H9 (cell line): Measurements from ENCODE around the gene DTNA. TPM values are rescaled to one million over a fixed set of nuclear protein-coding genes. Genes with fewer than 3 reads are reported as not detected.
A peak's percentile ranks its signal among the peaks of the same experiment; 100 is the strongest.

ENCODE experiments used
- DNase-seq: peaks from one replicate; pipeline ENCODE4 v3.0.0-alpha.2; 2017
- H2AFZ ChIP-seq: one replicate; pipeline ENCODE4 v1.6.1; 2013; ENCODE audit warnings: mild to moderate bottlenecking, low read length, control low read depth, moderate library complexity
- H2AK5ac ChIP-seq: 2 replicates; pipeline ENCODE4 v1.6.1; 2013; ENCODE audit warnings: low read length, control low read depth, mixed read lengths; ENCODE audit not compliant: insufficient read length
- H2BK120ac ChIP-seq: one replicate; pipeline ENCODE4 v1.6.1; 2013; ENCODE audit warnings: low read depth, mild to moderate bottlenecking, low read length, control low read depth, inconsistent platforms; ENCODE audit not compliant: poor library complexity, severe bottlenecking
- H2BK12ac ChIP-seq: 2 replicates; pipeline ENCODE4 v1.6.1; 2013; ENCODE audit warnings: low read length, control low read depth, mixed read lengths, low read depth; ENCODE audit not compliant: insufficient read length
- H2BK15ac ChIP-seq: 2 replicates; pipeline ENCODE4 v1.6.1; 2013; ENCODE audit warnings: low read depth, low read length, control low read depth
- H2BK20ac ChIP-seq: one replicate; pipeline ENCODE4 v1.6.1; 2013; ENCODE audit warnings: low read depth, mild to moderate bottlenecking, low read length, control low read depth, inconsistent platforms; ENCODE audit not compliant: poor library complexity, severe bottlenecking
- H2BK5ac ChIP-seq: 2 replicates; pipeline ENCODE4 v1.6.1; 2013; ENCODE audit warnings: low read length, control low read depth, mixed read lengths; ENCODE audit not compliant: insufficient read length
- H3K14ac ChIP-seq: 2 replicates; pipeline ENCODE4 v1.6.1; 2013; ENCODE audit warnings: low read length, control low read depth; ENCODE audit not compliant: insufficient read depth
- H3K18ac ChIP-seq: 2 replicates; pipeline ENCODE4 v1.6.1; 2013; ENCODE audit warnings: low read depth, mild to moderate bottlenecking, mixed read lengths, low read length, control low read depth; ENCODE audit not compliant: insufficient read length
- H3K23ac ChIP-seq: 2 replicates; pipeline ENCODE4 v1.6.1; 2013; ENCODE audit warnings: low read length, control low read depth, mixed read lengths, low read depth; ENCODE audit not compliant: insufficient read length
- H3K23me2 ChIP-seq: 2 replicates; pipeline ENCODE4 v1.6.1; 2013; ENCODE audit warnings: low read depth, mild to moderate bottlenecking, mixed read lengths, low read length, control low read depth; ENCODE audit not compliant: insufficient read length, poor library complexity, severe bottlenecking
- H3K27ac ChIP-seq: 2 replicates; pipeline ENCODE4 v1.5.1; 2013; ENCODE audit warnings: low read length, control low read depth, mixed read lengths, low read depth; ENCODE audit not compliant: insufficient read length
- H3K27me3 ChIP-seq: 2 replicates; pipeline ENCODE4 v1.6.1; 2013; ENCODE audit warnings: low read length, control low read depth, inconsistent platforms; ENCODE audit not compliant: insufficient read depth
- H3K4ac ChIP-seq: 2 replicates; pipeline ENCODE4 v1.6.1; 2013; ENCODE audit warnings: low read depth, mild to moderate bottlenecking, control low read depth, inconsistent platforms, low read length, moderate library complexity
- H3K4me1 ChIP-seq: 2 replicates; pipeline ENCODE4 v1.6.1; 2013; ENCODE audit warnings: low read length, control low read depth, inconsistent platforms; ENCODE audit not compliant: insufficient read depth
- H3K4me2 ChIP-seq: 2 replicates; pipeline ENCODE4 v1.6.1; 2013; ENCODE audit warnings: low read length, control low read depth, mixed read lengths; ENCODE audit not compliant: insufficient read length, insufficient read depth
- H3K56ac ChIP-seq: 2 replicates; pipeline ENCODE4 v1.6.1; 2013; ENCODE audit warnings: low read depth, mild to moderate bottlenecking, mixed read lengths, low read length, control low read depth; ENCODE audit not compliant: insufficient read length
- H3K79me1 ChIP-seq: 2 replicates; pipeline ENCODE4 v1.6.1; 2013; ENCODE audit warnings: low read depth, mild to moderate bottlenecking, moderate library complexity, low read length, control low read depth, inconsistent platforms; ENCODE audit not compliant: insufficient read depth, poor library complexity, severe bottlenecking
- H3K79me2 ChIP-seq: 2 replicates; pipeline ENCODE4 v1.6.1; 2013; ENCODE audit warnings: low read length, control low read depth, inconsistent platforms; ENCODE audit not compliant: insufficient read depth
- H3K9ac ChIP-seq: 2 replicates; pipeline ENCODE4 v1.6.1; 2013; ENCODE audit warnings: low read length, control low read depth, mixed read lengths; ENCODE audit not compliant: insufficient read length; ENCODE audit errors: extremely low read depth
- H3K9me3 ChIP-seq: one replicate; pipeline ENCODE4 v1.6.1; 2013; ENCODE audit warnings: low read depth, low read length, inconsistent platforms; ENCODE audit not compliant: control insufficient read depth
- H3T11ph ChIP-seq: one replicate; pipeline ENCODE4 v1.6.1; 2013; ENCODE audit warnings: mild to moderate bottlenecking, low read length, control low read depth, inconsistent platforms
- H4K20me1 ChIP-seq: one replicate; pipeline ENCODE4 v1.6.1; 2013; ENCODE audit not compliant: control insufficient read depth, insufficient read length, insufficient read depth
- H4K5ac ChIP-seq: 2 replicates; pipeline ENCODE4 v1.6.1; 2013; ENCODE audit warnings: low read depth, mild to moderate bottlenecking, mixed read lengths, low read length, control low read depth; ENCODE audit not compliant: insufficient read length
- H4K8ac ChIP-seq: replicated peaks from 2 replicates; pipeline ENCODE4 v1.6.1; 2013; ENCODE audit warnings: low read length, control low read depth, mixed read lengths, low read depth; ENCODE audit not compliant: insufficient read length
- H4K91ac ChIP-seq: 2 replicates; pipeline ENCODE4 v1.6.1; 2013; ENCODE audit warnings: low read depth, mild to moderate bottlenecking, moderate library complexity, mixed read lengths, low read length, control low read depth; ENCODE audit not compliant: insufficient read length
- H3K27ac Mint-ChIP-seq, 3 experiments: 2 replicates in 2 of 3; 3 replicates in 1 of 3; pipeline ENCODE4 v1.8.0; 2020 to 2021; ENCODE audit warnings: mixed read lengths in 3 of 3, mild to moderate bottlenecking in 1 of 3, moderate library complexity in 1 of 3
- H3K27me3 Mint-ChIP-seq: 2 replicates; pipeline ENCODE4 v1.8.0; 2021; ENCODE audit warnings: low read depth, mild to moderate bottlenecking, moderate library complexity, mixed read lengths
- H3K36me3 Mint-ChIP-seq, 3 experiments: 2 replicates in 2 of 3; 3 replicates in 1 of 3; pipeline ENCODE4 v1.8.0; 2020 to 2021; ENCODE audit warnings: low read depth in 3 of 3, mixed read lengths in 3 of 3; ENCODE audit not compliant: insufficient read depth in 1 of 3
- H3K4me1 Mint-ChIP-seq, 2 experiments: 2 replicates each; pipeline ENCODE4 v1.8.0; 2020; ENCODE audit warnings: mixed read lengths in 2 of 2
- H3K4me3 Mint-ChIP-seq, 2 experiments: 2 replicates in 1 of 2; 3 replicates in 1 of 2; pipeline ENCODE4 v1.8.0; 2020 to 2021; ENCODE audit warnings: mild to moderate bottlenecking in 2 of 2, mixed read lengths in 2 of 2, moderate library complexity in 1 of 2
- H3K9me3 Mint-ChIP-seq, 2 experiments: 2 replicates in 1 of 2; 3 replicates in 1 of 2; pipeline ENCODE4 v1.8.0; 2020; ENCODE audit warnings: mild to moderate bottlenecking in 2 of 2, mixed read lengths in 2 of 2, moderate library complexity in 1 of 2
- WGBS: extraction: QIAGEN DNeasy Blood & Tissue Kit; methylation state at CpG from one replicate; pipeline ENCODE4 v1.1.7; 2013; ENCODE audit warnings: missing lambda C conversion rate, low lambda C conversion rate, mixed read lengths; ENCODE audit not compliant: insufficient read length; ENCODE audit errors: extremely low coverage; 5-methylcytosine and 5-hydroxymethylcytosine counted together
- total RNA-seq: library from RNA; stranded (reverse); gene quantifications from 2 replicates; pipeline ENCODE4 v1.2.1, GENCODE V29; 2021
- TF ChIP-seq, protein P1 (sequence below): fragments of 200-600 bp; sonication (generic); conservative IDR thresholded peaks from 3 replicates; pipeline ENCODE4 v1.8.0; 2021; ENCODE audit warnings: antibody characterized with exemption, mild to moderate bottlenecking

The DTNA gene
- total RNA-seq, 1 experiment from 2014 or later, result 25.5 TPM

DNA sequence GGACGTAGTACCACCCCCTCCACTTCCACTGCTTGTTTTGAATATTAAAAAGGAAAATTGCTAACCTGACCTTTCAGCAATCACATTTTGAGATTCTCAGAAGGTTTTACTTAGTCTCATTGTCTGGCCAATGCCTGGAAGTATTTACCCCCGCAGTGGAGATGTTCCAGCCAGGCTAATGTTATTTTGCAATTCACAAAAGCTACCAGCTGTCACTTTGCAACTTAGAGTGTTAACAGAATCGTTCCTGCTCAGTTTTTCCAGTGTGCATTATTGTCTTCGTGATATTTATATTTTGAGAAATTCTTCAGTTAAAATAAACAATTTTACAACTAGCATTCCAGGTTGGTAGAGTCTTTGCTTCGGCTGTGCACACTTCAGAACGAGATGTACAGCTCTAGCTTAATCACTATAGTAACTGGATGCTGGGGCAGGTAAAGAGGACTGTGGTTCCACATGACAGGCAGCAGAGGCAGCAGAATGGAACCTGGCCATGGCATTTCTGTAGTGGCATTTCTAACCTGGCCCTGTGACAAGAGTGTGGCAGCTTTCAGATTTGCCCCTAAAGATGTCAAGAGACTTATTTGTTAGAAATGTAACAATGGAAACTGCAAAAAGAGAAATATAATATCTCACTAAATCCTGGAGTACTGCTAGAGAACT is 85.1 kb downstream of the DTNA start:
- TF ChIP-seq, protein P1, sequence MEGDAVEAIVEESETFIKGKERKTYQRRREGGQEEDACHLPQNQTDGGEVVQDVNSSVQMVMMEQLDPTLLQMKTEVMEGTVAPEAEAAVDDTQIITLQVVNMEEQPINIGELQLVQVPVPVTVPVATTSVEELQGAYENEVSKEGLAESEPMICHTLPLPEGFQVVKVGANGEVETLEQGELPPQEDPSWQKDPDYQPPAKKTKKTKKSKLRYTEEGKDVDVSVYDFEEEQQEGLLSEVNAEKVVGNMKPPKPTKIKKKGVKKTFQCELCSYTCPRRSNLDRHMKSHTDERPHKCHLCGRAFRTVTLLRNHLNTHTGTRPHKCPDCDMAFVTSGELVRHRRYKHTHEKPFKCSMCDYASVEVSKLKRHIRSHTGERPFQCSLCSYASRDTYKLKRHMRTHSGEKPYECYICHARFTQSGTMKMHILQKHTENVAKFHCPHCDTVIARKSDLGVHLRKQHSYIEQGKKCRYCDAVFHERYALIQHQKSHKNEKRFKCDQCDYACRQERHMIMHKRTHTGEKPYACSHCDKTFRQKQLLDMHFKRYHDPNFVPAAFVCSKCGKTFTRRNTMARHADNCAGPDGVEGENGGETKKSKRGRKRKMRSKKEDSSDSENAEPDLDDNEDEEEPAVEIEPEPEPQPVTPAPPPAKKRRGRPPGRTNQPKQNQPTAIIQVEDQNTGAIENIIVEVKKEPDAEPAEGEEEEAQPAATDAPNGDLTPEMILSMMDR, result no peak
- Histone ChIP-seq H3K27me3 (no peaks in the 10 kb centered on the region), H2BK120ac (no peak overlapping the region), H3T11ph (no peak overlapping the region), H3K4me1 (no peaks in the 10 kb centered on the region), H3K18ac (no peak overlapping the region), H3K4me2 (no peak overlapping the region), H2BK12ac (no peak overlapping the region), H3K23ac (no peak overlapping the region), H4K8ac (no peak overlapping the region), H3K79me2 (no peaks in the 10 kb centered on the region), H2BK5ac (no peak overlapping the region), H2AFZ (no peak overlapping the region), H2BK20ac (no peak overlapping the region), H3K23me2 (no peaks in the 10 kb centered on the region), H4K20me1 (no peaks in the 10 kb centered on the region), H4K91ac (no peak overlapping the region), H3K27ac (no peak overlapping the region), H2AK5ac (no peak overlapping the region), H3K14ac (no peak overlapping the region), H3K56ac (no peak overlapping the region), H2BK15ac (no peak overlapping the region), H3K9me3 (no peaks in the 10 kb centered on the region), H3K79me1 (no peaks in the 10 kb centered on the region), H4K5ac (no peak overlapping the region), H3K4ac (no peak overlapping the region), H3K9ac (no peak overlapping the region)
- Mint-ChIP-seq H3K4me3 (no peak overlapping the region), H3K27ac (peak overlapping the region in 1 of 3 experiments; percentile 17; a peak in 1 of 7 replicates), H3K9me3 (peaks cover 0 to 5% of the 10 kb centered on the region in 2 experiments), H3K27me3 (no peaks in the 10 kb centered on the region), H3K36me3 (peaks cover 5 to 12% (median 6%) of the 10 kb centered on the region in 3 experiments; a peak in 5 of 7 replicates), H3K4me1 (peaks cover 11 to 13% of the 10 kb centered on the region in 2 experiments; a peak in 3 of 4 replicates)
- WGBS, result no CpG with 5 or more reads among the region's 6 CpGs
- no peak for DNase-seq
